GM12874 (cell line): ENCODE data around the gene REPIN1.

ENCODE experiments used
- CTCF ChIP-seq: IDR thresholded peaks from 2 replicates; pipeline ENCODE4 v1.5.1; 2011; ENCODE audit warnings: low read depth, mild to moderate bottlenecking, control low read depth, low read length, moderate library complexity; ENCODE audit not compliant: insufficient read depth

The REPIN1 gene

GRCh38 chr7:150325110-150325611, 43.5 kb upstream of the REPIN1 start:
- no peak for TF ChIP-seq CTCF

- TF ChIP-seq CTCF = no peak
Observed at GRCh38 chr7:150325901-150326300, 42.7 kb upstream of the REPIN1 start.

GRCh38 chr7:150326657-150327268, 41.9 kb upstream of the REPIN1 start:
- TF ChIP-seq CTCF = no peak

- TF ChIP-seq CTCF = no peak
Observed at GRCh38 chr7:150327308-150327707, 41.3 kb upstream of the REPIN1 start.

- TF ChIP-seq CTCF = no peak
Observed at GRCh38 chr7:150329331-150330120, 39.1 kb upstream of the REPIN1 start.

- TF ChIP-seq CTCF = no peak
Observed at GRCh38 chr7:150330211-150330885, 38.3 kb upstream of the REPIN1 start.
